ENCODE measurements around the gene DCUN1D1. TPM values are rescaled to one million over a fixed set of nuclear protein-coding genes. Genes with fewer than 3 reads are reported as not detected.

The DCUN1D1 gene
- total RNA-seq, 1 experiment from 2014 or later: 71.7 TPM

- peaks cover 17 to 21% of the 10 kb centered on the region in 2 experiments for H3K4me1 Mint-ChIP-seq
- Histone ChIP-seq H3K27ac (ENCODE audit: insufficient read length, low read depth, low read length) (no peak overlapping the region), H2BK20ac (ENCODE audit: low read depth, low read length, poor library complexity, severe bottlenecking) (no peak overlapping the region), H3K79me2 (ENCODE audit: insufficient read depth, low read length) (no peaks in the 10 kb centered on the region; the same call in 1 of the 2 replicates), H3K4me1 (ENCODE audit: insufficient read depth, low read length) (peaks cover 5% of the 10 kb centered on the region; the same call in 1 of the 2 replicates), H3K9me3 (ENCODE audit: control insufficient read depth, low read depth, low read length) (no peaks in the 10 kb centered on the region), H3K18ac (ENCODE audit: insufficient read length, low read depth, low read length) (no peak overlapping the region), H3K4ac (ENCODE audit: low read depth, low read length) (no peak overlapping the region), H2AK5ac (ENCODE audit: insufficient read length, low read length) (no peak overlapping the region), H3K4me2 (ENCODE audit: insufficient read depth, insufficient read length, low read length) (no peak overlapping the region), H3K23ac (ENCODE audit: insufficient read length, low read depth, low read length) (no peak overlapping the region), H3K56ac (ENCODE audit: insufficient read length, low read depth, low read length) (no peak overlapping the region), H3K27me3 (ENCODE audit: insufficient read depth, low read length) (no peaks in the 10 kb centered on the region), H2BK120ac (ENCODE audit: low read depth, low read length, poor library complexity, severe bottlenecking) (no peak overlapping the region), H4K5ac (ENCODE audit: insufficient read length, low read depth, low read length) (no peak overlapping the region), H3T11ph (ENCODE audit: low read length) (no peak overlapping the region), H2AFZ (ENCODE audit: low read length) (no peak overlapping the region), H2BK15ac (ENCODE audit: low read depth, low read length) (no peak overlapping the region), H3K14ac (ENCODE audit: insufficient read depth, low read length) (no peak overlapping the region), H4K20me1 (ENCODE audit: control insufficient read depth, insufficient read depth, insufficient read length) (no peaks in the 10 kb centered on the region), H3K9ac (ENCODE audit: extremely low read depth, insufficient read length, low read length) (no peak overlapping the region), H3K79me1 (ENCODE audit: insufficient read depth, low read depth, low read length, poor library complexity, severe bottlenecking) (no peaks in the 10 kb centered on the region), H2BK5ac (ENCODE audit: insufficient read length, low read length) (no peak overlapping the region), H2BK12ac (ENCODE audit: insufficient read length, low read depth, low read length) (no peak overlapping the region), H4K91ac (ENCODE audit: insufficient read length, low read depth, low read length) (no peak overlapping the region), H3K23me2 (ENCODE audit: insufficient read length, low read depth, low read length, poor library complexity, severe bottlenecking) (no peaks in the 10 kb centered on the region), H4K8ac (replicated peaks; ENCODE audit: insufficient read length, low read depth, low read length) (no peak overlapping the region)
- no peak for TF ChIP-seq CTCF (conservative IDR thresholded peaks at IDR 0.05)
- no peak overlapping the region for H3K4me3 Mint-ChIP-seq
- peak overlapping the region; percentile 54 to 93 (median 66); a peak in 2 of 7 replicates for H3K27ac Mint-ChIP-seq
- DNase-seq: no peak
- no peaks in the 10 kb centered on the region for H3K27me3 Mint-ChIP-seq (ENCODE audit: low read depth)
- H3K9me3 Mint-ChIP-seq: no peaks in the 10 kb centered on the region
- peaks cover 7 to 31% (median 28%) of the 10 kb centered on the region in 3 experiments; a peak in 6 of 7 replicates for H3K36me3 Mint-ChIP-seq (ENCODE audit: insufficient read depth in 1 of 3, low read depth in 3 of 3)
Measured at GRCh38 chr3:182962166-182962565, 18.2 kb downstream of the DCUN1D1 start.
